OCI-LY3 (cell line): ENCODE data around the gene MED25.

Experiments
- H2AFZ ChIP-seq: fragments of 200-600, 300-600 bp; shearing (Covaris generic); 2 replicates; pipeline ENCODE4 v1.6.0; 2014; ENCODE audit warnings: antibody characterized with exemption, low read depth, low read length
- H3K27ac ChIP-seq: fragments of 200-600, 300-600 bp; sonication (generic); 2 replicates; pipeline ENCODE4 v1.5.1; 2014; ENCODE audit warnings: mild to moderate bottlenecking, low read length, moderate library complexity, mixed read lengths
- H3K27me3 ChIP-seq: fragments of 200-600, 300-600 bp; sonication (generic); 2 replicates; pipeline ENCODE4 v1.6.1; 2014; ENCODE audit warnings: low read depth, low read length, mixed read lengths
- H3K36me3 ChIP-seq: fragments of 200-600, 300-600 bp; sonication (generic); replicated peaks from 2 replicates; pipeline ENCODE3; 2014; ENCODE audit warnings: low read depth, low read length, mixed read lengths
- H3K4me1 ChIP-seq: fragments of 300-600, 200-600 bp; sonication (generic); 2 replicates; pipeline ENCODE4 v1.6.1; 2014; ENCODE audit warnings: low read length, mixed read lengths
- H3K4me2 ChIP-seq: fragments of 200-600, 300-600 bp; sonication (generic); 2 replicates; pipeline ENCODE4 v1.6.1; 2014; ENCODE audit warnings: low read length, mixed read lengths
- H3K4me3 ChIP-seq: fragments of 300-600, 200-600 bp; sonication (generic); 2 replicates; pipeline ENCODE4 v1.5.1; 2014; ENCODE audit warnings: antibody characterized with exemption, mild to moderate bottlenecking, low read length, moderate library complexity
- H3K79me2 ChIP-seq: fragments of 300-600, 200-600 bp; shearing (Covaris generic); 2 replicates; pipeline ENCODE4 v1.6.1; 2014; ENCODE audit warnings: mild to moderate bottlenecking, low read length, mixed read lengths
- H3K9ac ChIP-seq: fragments of 300-600, 200-600 bp; shearing (Covaris generic); 2 replicates; pipeline ENCODE4 v1.6.0; 2014; ENCODE audit warnings: mild to moderate bottlenecking, low read length, moderate library complexity
- H3K9me3 ChIP-seq: fragments of 200-600, 300-600 bp; shearing (Covaris generic); 2 replicates; pipeline ENCODE4 v1.6.1; 2014; ENCODE audit warnings: low read length, mixed read lengths; ENCODE audit not compliant: insufficient read depth
- H4K20me1 ChIP-seq: fragments of 200-600, 300-600 bp; sonication (generic); 2 replicates; pipeline ENCODE4 v1.6.1; 2016; ENCODE audit warnings: low read length, mixed read lengths; ENCODE audit not compliant: insufficient read depth
- CTCF ChIP-seq: fragments of 200-600, 300-600 bp; sonication (generic); IDR thresholded peaks from 2 replicates; pipeline ENCODE4 v1.5.1; 2014; ENCODE audit warnings: antibody characterized with exemption, low read length, low read depth
- EZH2phosphoT487 ChIP-seq: fragments of 200-600 bp; shearing (Covaris generic); IDR thresholded peaks from 2 replicates; pipeline ENCODE4 v1.6.1; 2018; ENCODE audit warnings: antibody characterized with exemption, mixed run types, low read depth

Gene MED25

DNA sequence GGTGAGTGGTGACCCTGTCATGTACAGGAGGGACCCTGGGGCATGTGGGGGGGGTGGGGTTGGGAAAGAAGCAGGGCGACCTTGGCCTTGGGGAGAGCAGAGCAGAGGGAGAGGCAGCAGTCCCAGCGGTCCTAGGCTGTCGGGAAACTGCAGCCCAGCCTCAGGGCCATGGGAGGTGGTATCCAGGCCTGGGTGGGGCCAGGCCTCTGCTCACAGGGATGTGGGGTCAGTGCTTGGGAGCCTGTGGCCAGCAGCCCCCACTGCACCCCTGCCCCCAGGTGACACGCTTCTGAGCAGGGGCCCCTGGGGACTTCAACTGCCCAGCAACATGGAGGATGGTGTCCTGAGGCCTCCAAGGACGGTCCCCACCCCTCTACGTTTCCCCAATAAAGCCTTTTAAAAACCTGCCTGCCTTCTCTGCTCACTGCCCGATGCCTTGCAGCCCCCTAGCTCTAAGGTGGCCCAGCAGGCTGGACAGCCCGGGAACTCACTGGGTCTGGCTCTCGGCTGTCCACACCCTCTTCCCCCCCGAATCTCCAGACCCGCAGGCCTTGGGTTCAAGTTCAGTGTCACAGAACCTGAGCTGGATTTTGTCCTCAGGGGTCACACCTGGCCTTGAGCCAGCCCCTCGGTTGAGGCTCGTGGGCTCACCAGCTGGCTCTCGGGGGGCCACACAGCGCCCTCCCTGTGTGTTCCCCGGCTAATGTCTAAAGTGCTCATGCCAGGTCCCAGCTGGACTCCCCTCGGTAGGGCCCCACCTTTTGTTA, 42.4 kb downstream of the MED25 start:
- Histone ChIP-seq H3K4me1 (no peaks in the 10 kb centered on the region), H2AFZ (no peak overlapping the region), H3K79me2 (peaks cover 12% of the 10 kb centered on the region; the same call in 1 of the 2 replicates), H3K4me2 (no peak overlapping the region), H3K27me3 (no peaks in the 10 kb centered on the region), H3K9ac (no peak overlapping the region), H3K27ac (no peak overlapping the region), H4K20me1 (peaks cover 11% of the 10 kb centered on the region; the same call in 1 of the 2 replicates), H3K9me3 (no peaks in the 10 kb centered on the region), H3K4me3 (no peak overlapping the region), H3K36me3 (peaks cover 72% of the 10 kb centered on the region)
- TF ChIP-seq CTCF (no peak), EZH2phosphoT487 (no peak)

DNA sequence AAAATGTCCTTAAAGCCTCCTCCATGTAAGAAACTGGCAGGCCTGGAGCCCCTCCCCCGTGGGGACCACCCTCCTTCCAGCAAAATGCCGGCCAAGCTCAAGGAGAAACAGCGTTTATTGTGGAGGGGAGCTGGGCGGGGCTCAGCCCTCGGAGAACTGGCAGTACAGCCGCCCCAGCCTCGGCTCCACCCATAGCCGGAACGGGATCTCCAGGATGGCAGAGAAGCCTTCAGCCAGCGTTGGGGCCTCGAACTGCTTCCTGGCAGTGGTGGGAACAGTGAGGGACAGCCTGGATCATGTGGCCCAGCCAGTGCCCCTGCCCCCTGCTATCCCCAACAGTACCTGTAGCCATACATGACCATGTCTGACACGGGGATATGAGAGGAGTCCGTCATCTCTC, 43.0 kb downstream of the MED25 start:
- TF ChIP-seq EZH2phosphoT487 (no peak), CTCF (no peak)
- H3K36me3 ChIP-seq: peaks cover 70% of the 10 kb centered on the region
- no peak overlapping the region for H3K27ac ChIP-seq

DNA sequence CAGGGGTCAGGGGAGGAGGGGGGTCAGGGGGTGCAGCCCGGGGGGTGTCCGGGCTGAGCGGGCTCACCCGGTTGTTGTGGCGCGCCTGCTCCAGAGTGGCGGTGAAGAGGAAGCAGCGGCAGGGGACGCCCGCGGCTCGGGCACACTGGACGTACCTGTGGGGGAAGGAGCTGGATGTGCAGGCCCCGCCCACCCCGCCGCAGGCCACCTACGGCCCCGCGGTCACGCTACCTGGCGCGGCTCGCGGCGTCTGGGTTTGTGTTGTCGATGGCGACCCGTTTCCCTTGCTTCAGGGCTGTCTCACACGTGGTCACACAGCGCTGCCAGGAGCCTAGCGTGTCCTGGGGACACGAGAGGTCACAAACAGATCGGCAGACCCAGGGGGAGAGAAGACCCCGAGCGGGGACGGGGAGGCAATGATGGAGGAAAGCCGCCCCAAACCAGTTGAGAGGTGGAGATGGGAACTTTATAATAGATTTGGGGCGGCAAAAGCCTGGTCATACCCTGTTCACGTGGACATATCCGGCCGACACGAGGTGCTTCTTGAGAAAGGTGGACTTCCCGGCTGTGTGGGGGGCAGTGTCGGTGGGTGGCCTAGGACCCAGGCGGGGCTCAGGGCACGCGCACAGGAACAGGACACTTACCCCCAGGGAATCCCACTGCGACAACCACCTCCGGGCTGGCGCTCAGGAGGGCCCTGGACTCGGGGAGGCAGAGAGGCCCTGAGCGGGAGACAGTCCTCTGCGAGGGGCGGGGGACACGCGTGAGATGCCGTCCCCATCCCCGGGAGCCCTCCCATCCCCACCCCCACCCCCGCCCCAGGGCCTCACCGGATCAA, 43.7 kb downstream of the MED25 start:
- H3K79me2 ChIP-seq: peaks cover 24% of the 10 kb centered on the region
- H3K27me3 ChIP-seq: no peaks in the 10 kb centered on the region
- no peak overlapping the region for H2AFZ ChIP-seq
- no peaks in the 10 kb centered on the region for H3K9me3 ChIP-seq
- H3K4me2 ChIP-seq: no peak overlapping the region
- peaks cover 8% of the 10 kb centered on the region for H3K4me1 ChIP-seq
- H3K4me3 ChIP-seq: no peak overlapping the region
- no peak overlapping the region for H3K27ac ChIP-seq
- H3K9ac ChIP-seq: no peak overlapping the region
- no peak for TF ChIP-seq CTCF
- TF ChIP-seq EZH2phosphoT487: no peak
- peaks cover 64% of the 10 kb centered on the region for H3K36me3 ChIP-seq
- H4K20me1 ChIP-seq: no peaks in the 10 kb centered on the region

More for the DNA sequence above, 43.0 kb downstream of the MED25 start:
- no peak overlapping the region for H3K4me3 ChIP-seq
- H2AFZ ChIP-seq: no peak overlapping the region
- H3K4me2 ChIP-seq: no peak overlapping the region
- H3K9me3 ChIP-seq: no peaks in the 10 kb centered on the region
- H3K27me3 ChIP-seq: no peaks in the 10 kb centered on the region
- H3K9ac ChIP-seq: no peak overlapping the region
- H3K4me1 ChIP-seq: peaks cover 4% of the 10 kb centered on the region
- H3K79me2 ChIP-seq: peaks cover 17% of the 10 kb centered on the region
- peaks cover 6% of the 10 kb centered on the region; the same call in 1 of the 2 replicates for H4K20me1 ChIP-seq
